PFSK-1 (cell line): ENCODE measurements around the gene HEMGN.

ENCODE experiments used
- FOXP2 ChIP-seq: optimal IDR thresholded peaks from 2 replicates; pipeline ENCODE3; 2011; ENCODE audit warnings: borderline replicate concordance, control low read depth, inconsistent platforms; ENCODE audit not compliant: insufficient read depth; ENCODE audit errors: extremely low read length, extremely low read depth
- POLR2AphosphoS5 ChIP-seq: IDR thresholded peaks from 2 replicates; pipeline ENCODE4 v1.6.1; 2012; ENCODE audit warnings: low read depth, mild to moderate bottlenecking, control low read depth, low read length, moderate library complexity
- REST ChIP-seq, 2 experiments: IDR thresholded peaks; 2 replicates each; pipeline versions ENCODE4 v1.6.1 to v1.8.0; 2011 to 2012; ENCODE audit warnings: low read depth in 2 of 2, low read length in 2 of 2, control low read depth in 1 of 2, inconsistent platforms in 1 of 2, mild to moderate bottlenecking in 1 of 2, moderate library complexity in 1 of 2; ENCODE audit not compliant: insufficient read depth in 1 of 2
- SIN3A ChIP-seq: IDR thresholded peaks from 2 replicates; pipeline ENCODE4 v1.6.1; 2012; ENCODE audit warnings: mild to moderate bottlenecking, low read length, moderate library complexity, borderline replicate concordance; ENCODE audit not compliant: insufficient read depth
- TAF1 ChIP-seq: IDR thresholded peaks from 2 replicates; pipeline ENCODE4 v1.6.1; 2012; ENCODE audit warnings: low read length, control low read depth, borderline replicate concordance; ENCODE audit not compliant: insufficient read depth

The HEMGN gene

GRCh38 chr9:97934321-97935115 lies 3.5 kb downstream of the HEMGN start:
- TF ChIP-seq POLR2AphosphoS5 = no peak
- TF ChIP-seq SIN3A = no peak
- TF ChIP-seq TAF1 = no peak
- TF ChIP-seq FOXP2 = no peak
- no peak for TF ChIP-seq REST (IDR thresholded peaks at IDR 0.05; ENCODE audit: insufficient read depth in 1 of 2, low read depth in 2 of 2, low read length in 2 of 2)

- TF ChIP-seq POLR2AphosphoS5 = no peak
- TF ChIP-seq FOXP2 = no peak
- TF ChIP-seq REST (IDR thresholded peaks at IDR 0.05; ENCODE audit: insufficient read depth in 1 of 2, low read depth in 2 of 2, low read length in 2 of 2) = no peak
- no peak for TF ChIP-seq TAF1
- TF ChIP-seq SIN3A = no peak
Measured at GRCh38 chr9:97933297-97933998, 4.5 kb downstream of the HEMGN start.

GRCh38 chr9:97930972-97931371 lies 7.0 kb downstream of the HEMGN start:
- no peak for TF ChIP-seq REST (IDR thresholded peaks at IDR 0.05; ENCODE audit: insufficient read depth in 1 of 2, low read depth in 2 of 2, low read length in 2 of 2)
- TF ChIP-seq TAF1 = no peak
- no peak for TF ChIP-seq POLR2AphosphoS5
- no peak for TF ChIP-seq FOXP2
- no peak for TF ChIP-seq SIN3A

- no peak for TF ChIP-seq SIN3A
- TF ChIP-seq TAF1 = no peak
- no peak for TF ChIP-seq POLR2AphosphoS5
- TF ChIP-seq FOXP2 = no peak
- no peak for TF ChIP-seq REST (IDR thresholded peaks at IDR 0.05; ENCODE audit: insufficient read depth in 1 of 2, low read depth in 2 of 2, low read length in 2 of 2)
Measured at GRCh38 chr9:97928986-97929604, 8.9 kb downstream of the HEMGN start.
